ENCODE results near the gene TEC.

GRCh38 chr4:48114412-48114811, 155.2 kb downstream of the TEC start:
- TF ChIP-seq POLR2A (IDR thresholded peaks at IDR 0.05; ENCODE audit: low read length) (no peak), GATA1 (IDR thresholded peaks at IDR 0.05; ENCODE audit: low read depth, low read length) (no peak)

Measured in erythroblast (primary cell).